ENCODE measurements around the gene CD3E. TPM values are rescaled to one million over a fixed set of nuclear protein-coding genes. Genes with fewer than 3 reads are reported as not detected.

Gene CD3E
- total and polyA plus RNA-seq, 2 experiments from 2014 or later: not detected

GRCh38 chr11:118275176-118275575, 29.4 kb upstream of the CD3E start:
- Mint-ChIP-seq H3K36me3 (ENCODE audit: low read depth) (no peaks in the 10 kb centered on the region), H3K27me3 (ENCODE audit: insufficient read depth, low read depth, poor library complexity) (peaks cover 3% of the 10 kb centered on the region), H3K27ac (no peak overlapping the region), H3K9me3 (no peaks in the 10 kb centered on the region), H3K4me1 (no peaks in the 10 kb centered on the region), H3K4me3 (no peak overlapping the region)
- Histone ChIP-seq H3K27ac (ENCODE audit: low read depth) (no peak overlapping the region), H3K27me3 (ENCODE audit: insufficient read depth) (no peaks in the 10 kb centered on the region), H3K79me2 (replicated peaks; ENCODE audit: insufficient read depth) (no peaks in the 10 kb centered on the region), H3K4me3 (no peak overlapping the region), H4K20me1 (replicated peaks; ENCODE audit: insufficient read depth) (no peaks in the 10 kb centered on the region), H3K4me1 (ENCODE audit: insufficient read depth) (no peaks in the 10 kb centered on the region), H3K4me2 (no peak overlapping the region), H2AFZ (no peak overlapping the region), H3K9me2 (ENCODE audit: insufficient read depth) (no peaks in the 10 kb centered on the region; the same call in 1 of the 2 replicates), H3F3A (replicated peaks; ENCODE audit: low read depth) (no peaks in the 10 kb centered on the region), H3K36me3 (ENCODE audit: insufficient read depth) (no peaks in the 10 kb centered on the region)
- no peak for ATAC-seq
- no peak for DNase-seq (ENCODE audit: low spot score)
- TF ChIP-seq, protein P1, sequence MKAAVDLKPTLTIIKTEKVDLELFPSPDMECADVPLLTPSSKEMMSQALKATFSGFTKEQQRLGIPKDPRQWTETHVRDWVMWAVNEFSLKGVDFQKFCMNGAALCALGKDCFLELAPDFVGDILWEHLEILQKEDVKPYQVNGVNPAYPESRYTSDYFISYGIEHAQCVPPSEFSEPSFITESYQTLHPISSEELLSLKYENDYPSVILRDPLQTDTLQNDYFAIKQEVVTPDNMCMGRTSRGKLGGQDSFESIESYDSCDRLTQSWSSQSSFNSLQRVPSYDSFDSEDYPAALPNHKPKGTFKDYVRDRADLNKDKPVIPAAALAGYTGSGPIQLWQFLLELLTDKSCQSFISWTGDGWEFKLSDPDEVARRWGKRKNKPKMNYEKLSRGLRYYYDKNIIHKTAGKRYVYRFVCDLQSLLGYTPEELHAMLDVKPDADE (IDR thresholded peaks at IDR 0.05): no peak
- TF ChIP-seq, protein P2, sequence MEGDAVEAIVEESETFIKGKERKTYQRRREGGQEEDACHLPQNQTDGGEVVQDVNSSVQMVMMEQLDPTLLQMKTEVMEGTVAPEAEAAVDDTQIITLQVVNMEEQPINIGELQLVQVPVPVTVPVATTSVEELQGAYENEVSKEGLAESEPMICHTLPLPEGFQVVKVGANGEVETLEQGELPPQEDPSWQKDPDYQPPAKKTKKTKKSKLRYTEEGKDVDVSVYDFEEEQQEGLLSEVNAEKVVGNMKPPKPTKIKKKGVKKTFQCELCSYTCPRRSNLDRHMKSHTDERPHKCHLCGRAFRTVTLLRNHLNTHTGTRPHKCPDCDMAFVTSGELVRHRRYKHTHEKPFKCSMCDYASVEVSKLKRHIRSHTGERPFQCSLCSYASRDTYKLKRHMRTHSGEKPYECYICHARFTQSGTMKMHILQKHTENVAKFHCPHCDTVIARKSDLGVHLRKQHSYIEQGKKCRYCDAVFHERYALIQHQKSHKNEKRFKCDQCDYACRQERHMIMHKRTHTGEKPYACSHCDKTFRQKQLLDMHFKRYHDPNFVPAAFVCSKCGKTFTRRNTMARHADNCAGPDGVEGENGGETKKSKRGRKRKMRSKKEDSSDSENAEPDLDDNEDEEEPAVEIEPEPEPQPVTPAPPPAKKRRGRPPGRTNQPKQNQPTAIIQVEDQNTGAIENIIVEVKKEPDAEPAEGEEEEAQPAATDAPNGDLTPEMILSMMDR (conservative IDR thresholded peaks at IDR 0.05; ENCODE audit: low read depth in 2 of 2): no peak
- no peak for TF ChIP-seq ZNF462 (CRISPR knock-in tag; IDR thresholded peaks at IDR 0.05)
- no peak for TF ChIP-seq POLR2AphosphoS5 (IDR thresholded peaks at IDR 0.05; ENCODE audit: low read depth)
- TF ChIP-seq STAT1 (IDR thresholded peaks at IDR 0.05; ENCODE audit: unreplicated experiment): no peak
- no peak for TF ChIP-seq ZNF114 (CRISPR knock-in tag; IDR thresholded peaks at IDR 0.05)
